Measurements from ENCODE around the gene STK24. TPM values are rescaled to one million over a fixed set of nuclear protein-coding genes. Genes with fewer than 3 reads are reported as not detected.

Gene STK24
- total RNA-seq, 4 donors from 2014 or later, result 55.3 to 96.3 (median 83.9) TPM

DNA sequence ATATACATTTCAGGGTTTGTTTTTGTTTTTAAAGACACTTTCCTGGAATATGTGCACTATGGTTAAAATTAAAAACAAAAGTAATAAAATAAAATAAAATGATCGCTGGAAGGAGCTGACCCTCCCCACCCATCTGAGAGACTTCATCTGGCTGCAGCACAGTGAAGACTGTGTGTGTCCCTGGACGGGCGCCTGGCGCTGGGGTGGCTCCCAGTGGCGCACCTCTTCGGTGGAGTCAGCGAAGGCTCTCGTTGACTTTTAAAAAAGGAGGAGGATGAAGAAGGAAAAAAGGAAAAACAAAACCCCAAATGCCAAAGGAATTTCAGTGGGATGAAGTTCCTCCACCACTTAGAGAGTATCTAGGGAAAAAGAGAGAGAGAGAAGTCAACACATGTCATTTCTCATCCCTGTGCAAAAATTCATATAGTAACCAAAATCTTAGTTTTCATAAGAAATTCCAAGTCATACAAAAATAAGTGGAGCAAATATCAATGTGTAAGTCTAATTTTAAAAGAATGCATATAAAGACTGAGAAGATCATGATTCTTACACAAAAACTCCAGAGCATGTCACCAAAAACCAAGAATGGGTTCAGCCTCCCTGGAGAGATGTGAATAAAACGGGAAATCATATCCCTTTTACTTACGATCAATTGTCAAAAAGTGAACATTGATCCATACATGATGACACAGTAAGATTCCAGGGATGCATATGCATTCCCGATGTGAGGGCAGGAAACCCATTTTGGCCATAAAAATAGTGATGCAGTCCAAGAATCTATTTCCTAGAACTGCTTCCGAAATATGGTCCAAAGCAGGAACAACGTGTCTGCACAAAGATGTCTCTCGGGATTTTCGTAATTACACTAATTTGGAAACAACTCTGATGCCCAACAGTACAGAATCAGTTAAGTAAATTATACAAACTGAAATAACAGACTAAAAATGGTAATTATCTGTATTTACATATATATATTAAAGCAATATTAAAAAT, 123.8 kb downstream of the STK24 start:
- TF ChIP-seq CTCF (IDR thresholded peaks at IDR 0.05), result no peak
- ATAC-seq (ENCODE audit: low FRiP score) (no peak), DNase-seq (ENCODE audit: low spot score) (no peak)

- TF ChIP-seq CTCF (IDR thresholded peaks at IDR 0.05), result no peak
- ATAC-seq (ENCODE audit: low FRiP score), result no peak
- DNase-seq (ENCODE audit: low spot score), result no peak
Observed at GRCh38 chr13:98451676-98452470, 125.0 kb downstream of the STK24 start.

GRCh38 chr13:98450539-98451111, 126.3 kb downstream of the STK24 start:
- DNase-seq (ENCODE audit: low spot score) (no peak), ATAC-seq (ENCODE audit: low FRiP score) (no peak)
- no peak for TF ChIP-seq CTCF (IDR thresholded peaks at IDR 0.05)

DNA sequence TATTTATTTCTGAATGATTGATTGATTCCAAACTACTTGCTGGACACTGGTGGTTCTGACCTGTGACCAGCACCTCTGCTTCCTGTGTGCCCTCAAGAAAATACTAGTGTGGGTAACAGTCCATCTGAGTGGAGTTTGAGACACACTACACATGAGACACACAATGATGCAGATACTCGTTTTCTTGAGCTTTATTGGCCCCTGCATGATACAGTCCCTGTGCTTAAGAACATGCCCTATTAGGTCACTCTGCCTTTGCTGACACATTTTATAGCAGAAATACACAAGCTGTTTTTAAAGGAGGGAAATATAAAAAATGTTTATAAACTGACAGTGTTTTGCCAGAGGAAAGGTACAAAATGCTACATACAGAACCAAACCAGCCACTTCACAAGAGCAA, 126.9 kb downstream of the STK24 start:
- DNase-seq (ENCODE audit: low spot score), result no peak
- no peak for TF ChIP-seq CTCF (IDR thresholded peaks at IDR 0.05)
- ATAC-seq (ENCODE audit: low FRiP score), result no peak

- DNase-seq (ENCODE audit: low spot score) (no peak), ATAC-seq (ENCODE audit: low FRiP score) (no peak)
- no peak for TF ChIP-seq CTCF (IDR thresholded peaks at IDR 0.05)
Observed at GRCh38 chr13:98449273-98449672, 127.6 kb downstream of the STK24 start.

- TF ChIP-seq CTCF (IDR thresholded peaks at IDR 0.05), result no peak
- DNase-seq (ENCODE audit: low spot score) (no peak), ATAC-seq (ENCODE audit: low FRiP score) (no peak)
Observed at GRCh38 chr13:98448642-98448928, 128.3 kb downstream of the STK24 start.
